Neural progenitor cell (in vitro differentiated cells): Measurements from ENCODE around the gene MSS51. TPM values are rescaled to one million over a fixed set of nuclear protein-coding genes. Genes with fewer than 3 reads are reported as not detected.

Experiments
- DNase-seq: peaks from one replicate; pipeline ENCODE4 v3.0.0-alpha.2; 2016; ENCODE audit warnings: low spot score
- H2AFZ ChIP-seq: fragments of 200-600 bp; sonication (generic); replicated peaks from 2 replicates; pipeline ENCODE4 v1.6.1; 2016; ENCODE audit warnings: antibody characterized with exemption
- H3F3A ChIP-seq: fragments of 200-600 bp; sonication (generic); 2 replicates; pipeline ENCODE4 v1.6.1; 2016; ENCODE audit warnings: antibody characterized with exemption, low read depth
- H3K27ac ChIP-seq: fragments of 200-600 bp; sonication (generic); 2 replicates; pipeline ENCODE4 v1.5.1; 2016; ENCODE audit warnings: mild to moderate bottlenecking
- H3K27me3 ChIP-seq: fragments of 200-600 bp; sonication (generic); 2 replicates; pipeline ENCODE4 v1.6.1; 2016; ENCODE audit warnings: mild to moderate bottlenecking, moderate library complexity
- H3K36me3 ChIP-seq: fragments of 200-600 bp; sonication (generic); 2 replicates; pipeline ENCODE4 v1.5.1; 2016
- H3K4me1 ChIP-seq: fragments of 200-600 bp; sonication (generic); 2 replicates; pipeline ENCODE4 v1.6.1; 2016; ENCODE audit warnings: mixed run types
- H3K4me2 ChIP-seq: fragments of 200-600 bp; sonication (generic); 2 replicates; pipeline ENCODE4 v1.6.1; 2016
- H3K4me3 ChIP-seq: fragments of 200-600 bp; sonication (generic); 2 replicates; pipeline ENCODE4 v1.5.1; 2016
- H3K79me2 ChIP-seq: fragments of 200-600 bp; sonication (generic); 2 replicates; pipeline ENCODE4 v1.6.1; 2016; ENCODE audit warnings: low read depth
- H3K9ac ChIP-seq: fragments of 200-600 bp; sonication (generic); 2 replicates; pipeline ENCODE4 v1.6.1; 2016
- H3K9me3 ChIP-seq: fragments of 200-600 bp; sonication (generic); 2 replicates; pipeline ENCODE4 v1.5.1; 2016; ENCODE audit warnings: low read depth
- H4K20me1 ChIP-seq: fragments of 200-600 bp; sonication (generic); 2 replicates; pipeline ENCODE4 v1.6.1; 2016; ENCODE audit warnings: low read depth
- H3K27ac Mint-ChIP-seq: 3 replicates; pipeline ENCODE4 v1.8.0; 2021; ENCODE audit warnings: mixed read lengths
- H3K27me3 Mint-ChIP-seq: 2 replicates; pipeline ENCODE4 v1.8.0; 2022; ENCODE audit warnings: low read depth, mild to moderate bottlenecking, inconsistent platforms, moderate library complexity, mixed read lengths; ENCODE audit not compliant: insufficient read depth
- H3K36me3 Mint-ChIP-seq: 3 replicates; pipeline ENCODE4 v1.8.0; 2021; ENCODE audit warnings: mixed read lengths
- H3K4me1 Mint-ChIP-seq: 3 replicates; pipeline ENCODE4 v1.8.0; 2021; ENCODE audit warnings: mixed read lengths
- H3K4me3 Mint-ChIP-seq: 3 replicates; pipeline ENCODE4 v1.8.0; 2021; ENCODE audit warnings: mild to moderate bottlenecking, moderate library complexity, mixed read lengths
- H3K9me3 Mint-ChIP-seq: 3 replicates; pipeline ENCODE4 v1.8.0; 2020; ENCODE audit warnings: mixed read lengths
- EZH2 ChIP-seq: fragments of 200-600 bp; sonication (generic); IDR thresholded peaks from 2 replicates; pipeline ENCODE4 v1.6.1; 2017; ENCODE audit warnings: antibody characterized with exemption, mild to moderate bottlenecking, moderate library complexity
- EZH2phosphoT487 ChIP-seq: fragments of 200-600 bp; sonication (generic); IDR thresholded peaks from 2 replicates; pipeline ENCODE4 v1.6.1; 2017; ENCODE audit warnings: antibody characterized with exemption
- total RNA-seq: library from RNA; depleted of rRNA; stranded (reverse); fragments of >200 nt; gene quantifications from 2 replicates; pipeline ENCODE4 v1.2.3, GENCODE V29; 2015; ENCODE audit warnings: low replicate concordance
- TF ChIP-seq, protein P1 (sequence below): fragments of 200-600 bp; sonication (generic); IDR thresholded peaks from 2 replicates; pipeline ENCODE4 v1.5.1; 2017; ENCODE audit warnings: antibody characterized with exemption, mild to moderate bottlenecking

MSS51 gene
- total RNA-seq, 1 donor from 2014 or later: 2.2 TPM

GRCh38 chr10:73386583-73386982 is 46.8 kb downstream of the MSS51 start:
- H3K4me2 ChIP-seq: no peak overlapping the region
- Mint-ChIP-seq H3K4me1 (no peaks in the 10 kb centered on the region), H3K9me3 (no peaks in the 10 kb centered on the region), H3K27me3 (no peaks in the 10 kb centered on the region), H3K27ac (no peak overlapping the region), H3K4me3 (no peak overlapping the region), H3K36me3 (peaks cover 14% of the 10 kb centered on the region)
- no peaks in the 10 kb centered on the region for H3K27me3 ChIP-seq
- no peak overlapping the region for H3K27ac ChIP-seq
- no peak overlapping the region for H2AFZ ChIP-seq
- TF ChIP-seq EZH2phosphoT487: no peak
- no peak for TF ChIP-seq EZH2
- TF ChIP-seq, protein P1, sequence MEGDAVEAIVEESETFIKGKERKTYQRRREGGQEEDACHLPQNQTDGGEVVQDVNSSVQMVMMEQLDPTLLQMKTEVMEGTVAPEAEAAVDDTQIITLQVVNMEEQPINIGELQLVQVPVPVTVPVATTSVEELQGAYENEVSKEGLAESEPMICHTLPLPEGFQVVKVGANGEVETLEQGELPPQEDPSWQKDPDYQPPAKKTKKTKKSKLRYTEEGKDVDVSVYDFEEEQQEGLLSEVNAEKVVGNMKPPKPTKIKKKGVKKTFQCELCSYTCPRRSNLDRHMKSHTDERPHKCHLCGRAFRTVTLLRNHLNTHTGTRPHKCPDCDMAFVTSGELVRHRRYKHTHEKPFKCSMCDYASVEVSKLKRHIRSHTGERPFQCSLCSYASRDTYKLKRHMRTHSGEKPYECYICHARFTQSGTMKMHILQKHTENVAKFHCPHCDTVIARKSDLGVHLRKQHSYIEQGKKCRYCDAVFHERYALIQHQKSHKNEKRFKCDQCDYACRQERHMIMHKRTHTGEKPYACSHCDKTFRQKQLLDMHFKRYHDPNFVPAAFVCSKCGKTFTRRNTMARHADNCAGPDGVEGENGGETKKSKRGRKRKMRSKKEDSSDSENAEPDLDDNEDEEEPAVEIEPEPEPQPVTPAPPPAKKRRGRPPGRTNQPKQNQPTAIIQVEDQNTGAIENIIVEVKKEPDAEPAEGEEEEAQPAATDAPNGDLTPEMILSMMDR: no peak
- H3K9ac ChIP-seq: no peak overlapping the region
- H3K79me2 ChIP-seq: no peaks in the 10 kb centered on the region
- DNase-seq: no peak
- H3K4me3 ChIP-seq: no peak overlapping the region
- no peaks in the 10 kb centered on the region for H3K36me3 ChIP-seq
- H3K9me3 ChIP-seq: no peaks in the 10 kb centered on the region
- H3K4me1 ChIP-seq: no peaks in the 10 kb centered on the region
- no peaks in the 10 kb centered on the region for H3F3A ChIP-seq
- H4K20me1 ChIP-seq: no peaks in the 10 kb centered on the region

- H3K9me3 ChIP-seq: no peaks in the 10 kb centered on the region
- no peak overlapping the region for H3K4me3 Mint-ChIP-seq
- no peak overlapping the region for H2AFZ ChIP-seq
- H3K36me3 ChIP-seq: no peaks in the 10 kb centered on the region
- no peak overlapping the region for H3K4me3 ChIP-seq
- no peak for TF ChIP-seq EZH2
- TF ChIP-seq, protein P1: no peak
- no peak for TF ChIP-seq EZH2phosphoT487
- no peaks in the 10 kb centered on the region for H4K20me1 ChIP-seq
- H3K27me3 ChIP-seq: no peaks in the 10 kb centered on the region
- H3F3A ChIP-seq: peaks cover 4% of the 10 kb centered on the region
- peaks cover 17% of the 10 kb centered on the region for H3K36me3 Mint-ChIP-seq
- no peak for DNase-seq
- no peaks in the 10 kb centered on the region for H3K4me1 Mint-ChIP-seq
- H3K9ac ChIP-seq: no peak overlapping the region
- no peaks in the 10 kb centered on the region for H3K79me2 ChIP-seq
- no peak overlapping the region for H3K4me2 ChIP-seq
- no peaks in the 10 kb centered on the region for H3K27me3 Mint-ChIP-seq
- no peaks in the 10 kb centered on the region for H3K4me1 ChIP-seq
- no peaks in the 10 kb centered on the region for H3K9me3 Mint-ChIP-seq
- no peak overlapping the region for H3K27ac ChIP-seq
- H3K27ac Mint-ChIP-seq: no peak overlapping the region
Observed at GRCh38 chr10:73379064-73379748, 54.2 kb downstream of the MSS51 start.

GRCh38 chr10:73376679-73377078 is 56.7 kb downstream of the MSS51 start:
- no peaks in the 10 kb centered on the region for H3K79me2 ChIP-seq
- no peaks in the 10 kb centered on the region for H3K27me3 ChIP-seq
- H3K4me1 ChIP-seq: no peaks in the 10 kb centered on the region
- no peaks in the 10 kb centered on the region for H3K4me1 Mint-ChIP-seq
- H3K4me3 ChIP-seq: no peak overlapping the region
- H2AFZ ChIP-seq: no peak overlapping the region
- no peak overlapping the region for H3K4me3 Mint-ChIP-seq
- H3F3A ChIP-seq: peaks cover 4% of the 10 kb centered on the region
- H3K36me3 Mint-ChIP-seq: peaks cover 17% of the 10 kb centered on the region
- no peak overlapping the region for H3K27ac Mint-ChIP-seq
- no peaks in the 10 kb centered on the region for H3K9me3 Mint-ChIP-seq
- no peak overlapping the region for H3K4me2 ChIP-seq
- H3K27me3 Mint-ChIP-seq: no peaks in the 10 kb centered on the region
- no peak overlapping the region for H3K9ac ChIP-seq
- H4K20me1 ChIP-seq: no peaks in the 10 kb centered on the region
- no peaks in the 10 kb centered on the region for H3K36me3 ChIP-seq
- no peak for DNase-seq
- H3K9me3 ChIP-seq: no peaks in the 10 kb centered on the region
- no peak for TF ChIP-seq EZH2
- H3K27ac ChIP-seq: no peak overlapping the region

Other genes with a start within 250 kb of the MSS51 start
- 50.8 and 58.0 TPM in 2 replicates for gene DNAJC9, start 186.3 kb downstream of the MSS51 start, total RNA-seq
- gene MRPS16, start 180.9 kb downstream of the MSS51 start, total RNA-seq: 77.0 and 82.3 TPM in 2 replicates
- gene CFAP70, start 74.7 kb downstream of the MSS51 start, total RNA-seq: 1.1 and 1.7 TPM in 2 replicates
- gene ANXA7, start 19.5 kb downstream of the MSS51 start, total RNA-seq: 49.1 and 53.6 TPM in 2 replicates
- 31.7 and 47.0 TPM in 2 replicates for gene PPP3CB, start 62.5 kb upstream of the MSS51 start, total RNA-seq
- 50.6 and 97.2 TPM in 2 replicates for gene USP54, start 157.8 kb upstream of the MSS51 start, total RNA-seq
- gene MYOZ1, start 207.9 kb upstream of the MSS51 start, total RNA-seq: 1.2 and 1.9 TPM in 2 replicates
- 0.06 and 0.13 TPM in 2 replicates for gene SYNPO2L, start 222.5 kb upstream of the MSS51 start, total RNA-seq